ENCODE measurements around the gene CRABP2.

GRCh38 chr1:156652992-156653355 lies 52.4 kb downstream of the CRABP2 start:
- TF ChIP-seq, protein P1, sequence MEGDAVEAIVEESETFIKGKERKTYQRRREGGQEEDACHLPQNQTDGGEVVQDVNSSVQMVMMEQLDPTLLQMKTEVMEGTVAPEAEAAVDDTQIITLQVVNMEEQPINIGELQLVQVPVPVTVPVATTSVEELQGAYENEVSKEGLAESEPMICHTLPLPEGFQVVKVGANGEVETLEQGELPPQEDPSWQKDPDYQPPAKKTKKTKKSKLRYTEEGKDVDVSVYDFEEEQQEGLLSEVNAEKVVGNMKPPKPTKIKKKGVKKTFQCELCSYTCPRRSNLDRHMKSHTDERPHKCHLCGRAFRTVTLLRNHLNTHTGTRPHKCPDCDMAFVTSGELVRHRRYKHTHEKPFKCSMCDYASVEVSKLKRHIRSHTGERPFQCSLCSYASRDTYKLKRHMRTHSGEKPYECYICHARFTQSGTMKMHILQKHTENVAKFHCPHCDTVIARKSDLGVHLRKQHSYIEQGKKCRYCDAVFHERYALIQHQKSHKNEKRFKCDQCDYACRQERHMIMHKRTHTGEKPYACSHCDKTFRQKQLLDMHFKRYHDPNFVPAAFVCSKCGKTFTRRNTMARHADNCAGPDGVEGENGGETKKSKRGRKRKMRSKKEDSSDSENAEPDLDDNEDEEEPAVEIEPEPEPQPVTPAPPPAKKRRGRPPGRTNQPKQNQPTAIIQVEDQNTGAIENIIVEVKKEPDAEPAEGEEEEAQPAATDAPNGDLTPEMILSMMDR (IDR thresholded peaks at IDR 0.05; ENCODE audit: low read depth, low read length) = no peak
- no peak for TF ChIP-seq POLR2A (IDR thresholded peaks at IDR 0.05; ENCODE audit: extremely low read depth, insufficient read length)
- TF ChIP-seq, protein P2, sequence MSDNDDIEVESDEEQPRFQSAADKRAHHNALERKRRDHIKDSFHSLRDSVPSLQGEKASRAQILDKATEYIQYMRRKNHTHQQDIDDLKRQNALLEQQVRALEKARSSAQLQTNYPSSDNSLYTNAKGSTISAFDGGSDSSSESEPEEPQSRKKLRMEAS (IDR thresholded peaks at IDR 0.05; ENCODE audit: low read depth, low read length) = no peak
